HG03439 (cell line): ENCODE measurements around the gene CFAP58.

ENCODE experiments used
- ATAC-seq: cut with Tn5 transposase; IDR thresholded peaks from one replicate; pipeline ENCODE4 v1.9.1; 2021; ENCODE audit warnings: mild to moderate bottlenecking, moderate library complexity; ENCODE audit not compliant: unreplicated experiment

The CFAP58 gene

GRCh38 chr10:104333728-104334373, 19.8 kb upstream of the CFAP58 start:
- no peak for ATAC-seq

- ATAC-seq: no peak
Observed at GRCh38 chr10:104334561-104334960, 19.1 kb upstream of the CFAP58 start.

DNA sequence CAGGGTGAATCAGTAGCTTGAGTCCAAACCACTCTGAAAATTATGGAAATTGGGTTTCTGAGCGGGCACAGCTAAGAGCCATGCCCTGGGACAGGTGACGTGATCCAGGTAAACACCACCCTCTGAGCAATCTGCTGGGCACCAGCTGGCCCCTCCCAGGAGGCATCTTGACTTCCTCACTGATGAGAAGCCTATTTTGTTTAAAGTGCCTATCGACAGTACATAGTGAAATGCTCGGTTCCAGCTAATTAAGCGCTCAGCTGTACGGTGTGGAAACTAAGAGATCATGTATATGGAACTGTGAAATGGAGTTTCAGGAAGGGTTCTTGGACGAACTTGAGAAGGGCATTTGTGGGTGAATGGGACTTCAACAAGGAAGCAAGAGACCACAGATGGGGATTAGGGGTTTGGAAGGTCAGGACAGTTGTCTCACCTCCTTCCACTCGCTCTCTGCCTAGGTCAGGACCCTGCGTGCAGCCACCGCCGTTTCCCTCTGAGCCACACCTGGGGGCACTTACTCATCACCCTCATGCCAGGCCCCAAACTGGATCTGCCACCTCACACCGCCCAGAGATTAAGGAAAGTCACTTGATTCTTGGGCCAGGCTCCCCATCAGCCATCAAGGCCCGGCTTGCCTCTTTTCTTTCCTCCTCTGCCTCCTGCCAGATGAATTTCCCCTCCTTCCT, 18.5 kb upstream of the CFAP58 start:
- no peak for ATAC-seq

GRCh38 chr10:104336821-104337467, 16.7 kb upstream of the CFAP58 start:
- ATAC-seq: peak; percentile 25

- peak; percentile 37 for ATAC-seq
Observed at GRCh38 chr10:104337521-104337984, 16.1 kb upstream of the CFAP58 start.

- peak; percentile 65 for ATAC-seq
Observed at GRCh38 chr10:104337985-104338735, 15.5 kb upstream of the CFAP58 start, which contains the start of gene ITPRIP. Gene ITPRIP, minus strand, starts transcription at chr10:104338465. Its CDS starts 22,414 bp downstream, at chr10:104316051.

GRCh38 chr10:104339469-104340110, 14.0 kb upstream of the CFAP58 start:
- ATAC-seq: no peak

- ATAC-seq: no peak
Observed at GRCh38 chr10:104340111-104340526, 13.5 kb upstream of the CFAP58 start.

DNA sequence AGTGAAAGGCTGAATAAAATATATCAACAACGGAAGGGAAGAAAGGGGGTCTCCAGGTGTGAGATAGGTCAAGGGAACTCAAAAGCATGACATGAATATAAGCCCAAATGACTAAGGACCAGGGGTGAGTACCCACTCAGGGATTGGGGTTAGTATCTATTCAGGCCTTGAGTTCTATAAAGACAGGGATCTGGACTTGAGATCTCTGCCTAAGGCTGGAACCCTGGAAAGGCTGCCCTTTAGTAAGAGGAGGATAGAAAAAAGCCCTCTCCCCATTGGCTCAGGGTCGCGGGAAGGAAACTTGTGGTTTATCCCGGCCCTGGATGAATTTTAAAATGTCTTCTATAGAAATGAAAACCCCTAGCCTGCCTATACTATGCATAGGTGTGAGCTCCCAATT, 13.0 kb upstream of the CFAP58 start:
- no peak for ATAC-seq

- no peak for ATAC-seq
Observed at GRCh38 chr10:104342941-104343411, 10.7 kb upstream of the CFAP58 start.

DNA sequence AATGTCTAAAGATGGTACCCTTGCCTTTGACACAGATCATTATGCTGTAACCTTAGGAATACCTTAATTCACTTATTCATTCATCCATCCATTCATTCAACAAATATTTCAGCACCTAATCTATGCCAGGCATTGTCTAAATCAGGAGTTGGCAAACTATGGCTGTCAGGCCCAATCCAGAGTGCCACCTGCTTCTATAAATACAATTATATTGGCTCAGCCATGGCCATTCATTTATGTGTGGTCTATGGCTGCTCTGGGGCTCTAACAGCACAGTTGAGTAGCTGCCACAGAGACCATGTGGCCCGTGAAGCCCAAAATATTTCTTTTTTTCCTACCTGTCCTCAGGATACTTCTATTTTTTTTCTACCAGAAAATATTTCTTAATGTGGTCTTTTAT, 9.4 kb upstream of the CFAP58 start:
- ATAC-seq: no peak

GRCh38 chr10:104345515-104345914, 8.1 kb upstream of the CFAP58 start:
- no peak for ATAC-seq

DNA sequence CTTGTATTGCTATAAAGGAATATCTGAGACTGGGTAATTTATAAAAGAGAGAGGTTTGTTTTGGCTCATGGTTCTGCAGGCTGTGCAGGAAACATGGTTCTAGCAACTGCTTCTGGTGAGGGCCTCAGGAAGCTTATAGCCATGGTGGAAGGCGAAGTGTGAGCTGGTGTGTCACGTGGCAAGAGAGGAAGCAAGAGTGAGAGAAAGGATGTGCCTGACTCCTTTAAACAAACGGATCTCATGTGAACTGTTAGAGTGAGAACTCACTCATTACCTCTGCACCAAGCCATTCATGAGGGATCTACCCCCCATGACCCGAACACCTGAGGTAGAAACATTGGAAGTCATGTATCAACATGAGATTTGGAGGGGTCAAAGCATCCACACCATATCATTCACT, 7.7 kb upstream of the CFAP58 start:
- ATAC-seq: no peak

DNA sequence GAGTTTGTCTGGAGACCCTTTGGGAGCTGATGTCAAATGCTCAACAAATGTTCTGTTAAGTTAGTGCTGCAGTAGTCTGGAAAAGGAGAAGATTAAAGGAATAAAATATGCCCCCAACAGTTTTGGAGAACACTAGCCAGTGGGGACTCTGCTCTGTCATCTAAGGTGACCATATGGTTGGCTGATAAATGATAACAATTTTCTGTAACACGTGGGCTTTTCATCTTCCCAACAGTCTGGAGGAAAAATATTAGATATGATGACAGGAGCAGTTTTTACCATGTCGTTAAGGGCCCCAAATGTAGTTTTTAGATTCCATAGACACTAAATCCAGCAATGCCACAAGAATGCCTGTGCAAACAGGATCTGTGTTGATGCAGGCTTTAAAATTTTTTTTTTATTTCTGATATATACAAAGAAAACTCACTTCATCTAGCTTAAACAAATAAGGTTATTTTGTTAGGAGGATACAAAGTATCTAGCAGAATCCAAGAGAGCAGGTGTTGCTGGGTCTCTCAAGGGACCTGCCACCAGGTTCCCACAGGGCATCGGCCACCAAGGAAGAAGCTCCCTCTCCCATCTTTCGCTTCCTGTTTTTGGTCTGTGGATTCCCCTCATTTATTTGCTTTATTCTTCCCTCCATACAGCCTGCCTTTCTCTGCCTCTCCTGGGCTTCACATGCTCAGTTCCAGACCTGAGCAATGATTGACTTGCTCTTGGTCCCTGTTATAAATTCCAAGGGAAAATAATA, 6.2 kb upstream of the CFAP58 start:
- no peak for ATAC-seq

GRCh38 chr10:104348601-104349000, 5.0 kb upstream of the CFAP58 start:
- ATAC-seq: no peak

DNA sequence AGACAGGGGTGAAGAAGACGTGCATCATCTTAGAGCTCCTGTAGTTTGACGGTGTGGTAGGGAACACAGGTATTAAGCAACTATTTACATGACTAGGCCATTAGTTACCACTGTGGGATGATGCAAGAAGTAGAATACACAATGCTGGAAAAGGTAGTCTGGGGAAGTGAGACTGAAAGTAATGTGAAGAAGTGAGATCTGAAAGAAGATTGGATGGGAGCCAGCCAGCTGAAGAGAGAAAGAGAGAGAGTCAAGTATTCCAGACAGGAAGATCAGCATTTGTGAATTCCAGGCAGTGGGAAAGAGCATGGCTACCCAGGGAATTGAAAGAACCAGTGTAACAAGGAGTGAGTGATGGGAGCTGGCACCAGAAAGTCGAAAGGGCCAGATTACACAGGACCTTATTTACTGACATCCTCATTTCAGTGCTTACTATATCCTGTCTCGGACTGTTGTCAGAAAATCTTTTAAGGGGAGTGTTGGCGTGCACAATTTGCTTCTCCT, 4.0 kb upstream of the CFAP58 start:
- ATAC-seq: peak; percentile 43

GRCh38 chr10:104350127-104350635, 3.5 kb upstream of the CFAP58 start:
- ATAC-seq: peak; percentile 43

- no peak for ATAC-seq
Observed at GRCh38 chr10:104351061-104351702, 2.5 kb upstream of the CFAP58 start.

DNA sequence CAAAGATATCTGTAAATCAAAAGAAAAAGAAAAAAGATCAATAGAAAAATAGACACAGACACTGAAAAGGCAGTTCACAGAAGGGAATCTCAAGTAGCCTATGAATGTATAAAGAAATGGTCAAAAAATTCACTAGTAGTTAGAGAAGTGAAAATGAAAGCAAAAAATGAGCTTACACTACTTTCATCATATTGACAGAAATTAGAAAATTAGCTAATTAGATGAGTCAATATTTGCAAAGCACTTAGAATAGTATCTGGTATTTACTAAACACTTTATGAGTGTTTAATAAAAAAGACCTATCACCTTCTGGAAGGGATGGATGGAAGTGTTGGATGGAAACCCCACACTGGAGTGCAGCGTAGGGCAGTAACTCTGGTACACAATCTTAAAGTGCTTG, 1.7 kb upstream of the CFAP58 start:
- peak; percentile 21 for ATAC-seq
